SK-N-SH treated with all-trans-retinoic acid at 6 μM for 48 hours (cell line): ENCODE measurements around the gene ATXN3.

Source experiments
- ATAC-seq: fragments of 200-7000 bp; cut with Tn5 transposase; 3 replicates; pipeline ENCODE4 v1.9.1; 2020; ENCODE audit warnings: mild to moderate bottlenecking, moderate library complexity
- BACH2 ChIP-seq: fragments of 250-450 bp; sonication (Bioruptor Pico); IDR thresholded peaks from 2 replicates; pipeline ENCODE4 v1.9.0; 2021; ENCODE audit warnings: mild to moderate bottlenecking, borderline replicate concordance
- ESRRG ChIP-seq: fragments of 250-450 bp; sonication (Bioruptor Pico); IDR thresholded peaks from 2 replicates; pipeline ENCODE4 v1.6.1; 2021; ENCODE audit warnings: mild to moderate bottlenecking
- ISL1 ChIP-seq: fragments of 250-450 bp; sonication (Bioruptor Pico); IDR thresholded peaks from 2 replicates; pipeline ENCODE4 v2.1.2; 2022; ENCODE audit warnings: mild to moderate bottlenecking, moderate library complexity
- RARB ChIP-seq: fragments of 250-450 bp; sonication (Bioruptor Pico); IDR thresholded peaks from 2 replicates; pipeline ENCODE4 v1.8.0; 2021; ENCODE audit warnings: mild to moderate bottlenecking, moderate library complexity
- SNAI2 ChIP-seq: fragments of 250-450 bp; sonication (Bioruptor Pico); IDR thresholded peaks from 2 replicates; pipeline ENCODE4 v1.5.0; 2020; ENCODE audit warnings: mild to moderate bottlenecking, moderate library complexity
- TCF4 ChIP-seq: fragments of 250-450 bp; sonication (Bioruptor Pico); IDR thresholded peaks from 2 replicates; pipeline ENCODE4 v1.8.0; 2021; ENCODE audit warnings: mild to moderate bottlenecking, moderate library complexity, borderline replicate concordance
- TOX ChIP-seq: fragments of 250-450 bp; sonication (Bioruptor Pico); IDR thresholded peaks from 2 replicates; pipeline ENCODE4 v1.8.0; 2021; ENCODE audit warnings: mild to moderate bottlenecking, moderate library complexity, borderline replicate concordance
- ZC3H10 ChIP-seq: fragments of 250-450 bp; sonication (Bioruptor Pico); IDR thresholded peaks from 2 replicates; pipeline ENCODE4 v1.5.1; 2021; ENCODE audit warnings: mild to moderate bottlenecking, moderate library complexity
- ZFP3 ChIP-seq: fragments of 250-450 bp; sonication (Bioruptor Pico); IDR thresholded peaks from 2 replicates; pipeline ENCODE4 v1.5.0; 2020; ENCODE audit warnings: mild to moderate bottlenecking, moderate library complexity
- ZFP30 ChIP-seq: fragments of 450-650 bp; formaldehyde crosslinking; IDR thresholded peaks from 2 replicates; pipeline ENCODE4 v1.5.0; 2022; ENCODE audit warnings: mild to moderate bottlenecking, moderate library complexity
- ZNF565 ChIP-seq: fragments of 450-650 bp; formaldehyde crosslinking; conservative IDR thresholded peaks from 2 replicates; pipeline ENCODE4 v1.5.0; 2020; ENCODE audit warnings: low read depth, mild to moderate bottlenecking, moderate library complexity
- ZNF70 ChIP-seq: fragments of 450-650 bp; formaldehyde crosslinking; IDR thresholded peaks from 2 replicates; pipeline ENCODE4 v1.5.0; 2020; ENCODE audit warnings: mild to moderate bottlenecking, moderate library complexity
- ZNF8 ChIP-seq: fragments of 450-650 bp; formaldehyde crosslinking; IDR thresholded peaks from 2 replicates; pipeline ENCODE4 v1.5.0; 2020; ENCODE audit warnings: mild to moderate bottlenecking, moderate library complexity
- TF ChIP-seq, protein P1 (sequence below): fragments of 250-450 bp; sonication (Bioruptor Pico); IDR thresholded peaks from 2 replicates; pipeline ENCODE4 v1.8.0; 2020; ENCODE audit warnings: mild to moderate bottlenecking, moderate library complexity, borderline replicate concordance
- TF ChIP-seq, protein P2 (sequence below): fragments of 250-450 bp; sonication (Bioruptor Pico); IDR thresholded peaks from 2 replicates; pipeline ENCODE4 v1.5.0; 2020; ENCODE audit warnings: mild to moderate bottlenecking, moderate library complexity
- TF ChIP-seq, protein P3 (sequence below): fragments of 250-450 bp; sonication (Bioruptor Pico); IDR thresholded peaks from 2 replicates; pipeline ENCODE4 v1.5.1; 2020; ENCODE audit warnings: low read depth, mild to moderate bottlenecking, moderate library complexity
- TF ChIP-seq, protein P4 (sequence below): fragments of 250-450 bp; sonication (Bioruptor Pico); IDR thresholded peaks from 2 replicates; pipeline ENCODE4 v1.8.0; 2021; ENCODE audit warnings: low read depth, mild to moderate bottlenecking, moderate library complexity, borderline replicate concordance

ATXN3 gene

GRCh38 chr14:92106143-92106926 is at the start of gene ATXN3:
ATXN3 (minus strand) TSS chr14:92106582; CDS start chr14:92106552, 30 bp downstream.
- ATAC-seq: peak; percentile 95
- TF ChIP-seq ISL1 (no peak), ZNF70 (CRISPR knock-in tag) (peak; percentile 43; the same call in 1 of the 2 replicates), ZC3H10 (CRISPR knock-in tag) (no peak)
- TF ChIP-seq, protein P1, sequence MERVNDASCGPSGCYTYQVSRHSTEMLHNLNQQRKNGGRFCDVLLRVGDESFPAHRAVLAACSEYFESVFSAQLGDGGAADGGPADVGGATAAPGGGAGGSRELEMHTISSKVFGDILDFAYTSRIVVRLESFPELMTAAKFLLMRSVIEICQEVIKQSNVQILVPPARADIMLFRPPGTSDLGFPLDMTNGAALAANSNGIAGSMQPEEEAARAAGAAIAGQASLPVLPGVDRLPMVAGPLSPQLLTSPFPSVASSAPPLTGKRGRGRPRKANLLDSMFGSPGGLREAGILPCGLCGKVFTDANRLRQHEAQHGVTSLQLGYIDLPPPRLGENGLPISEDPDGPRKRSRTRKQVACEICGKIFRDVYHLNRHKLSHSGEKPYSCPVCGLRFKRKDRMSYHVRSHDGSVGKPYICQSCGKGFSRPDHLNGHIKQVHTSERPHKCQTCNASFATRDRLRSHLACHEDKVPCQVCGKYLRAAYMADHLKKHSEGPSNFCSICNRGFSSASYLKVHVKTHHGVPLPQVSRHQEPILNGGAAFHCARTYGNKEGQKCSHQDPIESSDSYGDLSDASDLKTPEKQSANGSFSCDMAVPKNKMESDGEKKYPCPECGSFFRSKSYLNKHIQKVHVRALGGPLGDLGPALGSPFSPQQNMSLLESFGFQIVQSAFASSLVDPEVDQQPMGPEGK (CRISPR knock-in tag): peak; percentile 92

DNA sequence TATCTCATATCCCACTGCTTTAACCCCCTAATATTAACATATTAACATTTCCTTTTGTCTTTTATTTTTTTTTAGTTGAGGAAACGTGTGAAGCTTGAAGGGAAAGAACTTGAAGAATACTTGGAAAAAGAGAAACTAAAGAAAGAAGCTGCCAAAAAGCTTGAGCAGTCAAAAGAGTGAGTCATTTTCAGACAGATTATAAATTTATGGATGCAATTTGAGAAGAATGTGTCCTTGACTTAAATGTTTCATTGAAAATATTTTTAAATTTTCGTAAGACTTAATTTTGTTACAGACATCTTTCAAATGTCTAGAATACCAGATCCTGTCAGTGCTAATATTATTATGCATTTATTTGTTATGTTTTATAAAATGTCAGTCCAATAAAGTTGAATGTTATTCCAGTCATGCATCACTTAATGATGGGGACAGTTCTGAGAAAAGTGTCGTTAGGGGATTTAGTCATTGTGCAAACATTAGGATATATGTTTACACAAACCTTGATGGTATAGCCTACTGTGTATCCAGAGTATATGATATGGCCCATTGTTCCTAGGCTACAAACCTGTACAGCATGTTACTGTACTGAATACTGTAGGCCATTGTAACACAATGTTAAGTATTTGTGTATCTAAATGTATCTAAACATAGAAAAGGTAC is 48.0 kb upstream of the ATXN3 start:
- peak; percentile 60 for ATAC-seq
- TF ChIP-seq ISL1 (peak; percentile 97), ZFP30 (CRISPR knock-in tag) (no peak)

DNA sequence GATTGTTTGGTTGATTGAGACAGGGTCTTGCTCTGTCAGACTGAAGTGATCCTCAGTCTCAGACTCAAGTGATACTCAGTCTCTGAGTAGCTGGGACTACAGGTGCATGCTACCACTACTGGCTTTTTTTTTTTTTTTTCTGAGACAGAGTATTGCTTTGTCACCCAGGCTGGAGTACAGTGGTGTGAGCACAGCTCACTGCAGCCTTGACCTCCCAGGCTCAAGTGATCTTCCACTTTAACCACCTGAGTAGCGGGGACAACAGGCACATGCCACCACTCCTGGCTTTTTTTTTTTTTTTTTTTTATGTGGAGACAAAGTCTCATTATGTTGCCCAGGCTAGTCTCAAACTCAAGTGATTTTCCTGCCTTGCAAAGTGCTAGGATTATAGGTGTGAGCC is 47.2 kb upstream of the ATXN3 start:
- TF ChIP-seq, protein P2, sequence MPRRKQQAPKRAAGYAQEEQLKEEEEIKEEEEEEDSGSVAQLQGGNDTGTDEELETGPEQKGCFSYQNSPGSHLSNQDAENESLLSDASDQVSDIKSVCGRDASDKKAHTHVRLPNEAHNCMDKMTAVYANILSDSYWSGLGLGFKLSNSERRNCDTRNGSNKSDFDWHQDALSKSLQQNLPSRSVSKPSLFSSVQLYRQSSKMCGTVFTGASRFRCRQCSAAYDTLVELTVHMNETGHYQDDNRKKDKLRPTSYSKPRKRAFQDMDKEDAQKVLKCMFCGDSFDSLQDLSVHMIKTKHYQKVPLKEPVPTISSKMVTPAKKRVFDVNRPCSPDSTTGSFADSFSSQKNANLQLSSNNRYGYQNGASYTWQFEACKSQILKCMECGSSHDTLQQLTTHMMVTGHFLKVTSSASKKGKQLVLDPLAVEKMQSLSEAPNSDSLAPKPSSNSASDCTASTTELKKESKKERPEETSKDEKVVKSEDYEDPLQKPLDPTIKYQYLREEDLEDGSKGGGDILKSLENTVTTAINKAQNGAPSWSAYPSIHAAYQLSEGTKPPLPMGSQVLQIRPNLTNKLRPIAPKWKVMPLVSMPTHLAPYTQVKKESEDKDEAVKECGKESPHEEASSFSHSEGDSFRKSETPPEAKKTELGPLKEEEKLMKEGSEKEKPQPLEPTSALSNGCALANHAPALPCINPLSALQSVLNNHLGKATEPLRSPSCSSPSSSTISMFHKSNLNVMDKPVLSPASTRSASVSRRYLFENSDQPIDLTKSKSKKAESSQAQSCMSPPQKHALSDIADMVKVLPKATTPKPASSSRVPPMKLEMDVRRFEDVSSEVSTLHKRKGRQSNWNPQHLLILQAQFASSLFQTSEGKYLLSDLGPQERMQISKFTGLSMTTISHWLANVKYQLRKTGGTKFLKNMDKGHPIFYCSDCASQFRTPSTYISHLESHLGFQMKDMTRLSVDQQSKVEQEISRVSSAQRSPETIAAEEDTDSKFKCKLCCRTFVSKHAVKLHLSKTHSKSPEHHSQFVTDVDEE (CRISPR knock-in tag): no peak

DNA sequence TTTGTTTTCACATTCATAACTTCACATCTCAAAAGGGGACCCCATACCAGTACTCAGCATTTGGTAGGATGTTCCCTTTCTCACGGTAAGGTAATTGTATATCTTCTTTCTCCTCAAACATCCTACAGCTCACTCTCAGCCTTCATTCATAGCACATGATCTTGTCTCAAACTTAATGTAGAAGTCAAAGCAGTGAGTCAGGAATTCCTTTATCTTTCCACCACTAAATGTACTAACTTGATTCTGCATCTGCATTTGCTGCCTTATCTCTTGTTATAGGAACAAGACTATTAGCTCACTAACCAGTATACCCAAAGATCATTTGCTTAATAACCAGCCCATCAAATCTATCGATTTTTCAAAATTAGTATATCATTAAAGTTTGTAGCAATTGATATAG is 38.3 kb upstream of the ATXN3 start:
- TF ChIP-seq ISL1: peak; percentile 54
- TF ChIP-seq ZFP3 (CRISPR knock-in tag): no peak
- peak; percentile 46; the same call in 2 of the 3 replicates for ATAC-seq

More for the DNA sequence above, 47.2 kb upstream of the ATXN3 start:
- ATAC-seq: no peak

GRCh38 chr14:92143962-92144361 is 37.6 kb upstream of the ATXN3 start:
- TF ChIP-seq ZNF70 (CRISPR knock-in tag): no peak
- no peak for TF ChIP-seq TCF4 (CRISPR knock-in tag)
- TF ChIP-seq RARB (CRISPR knock-in tag): no peak
- TF ChIP-seq ESRRG (CRISPR knock-in tag): no peak
- TF ChIP-seq, protein P3, sequence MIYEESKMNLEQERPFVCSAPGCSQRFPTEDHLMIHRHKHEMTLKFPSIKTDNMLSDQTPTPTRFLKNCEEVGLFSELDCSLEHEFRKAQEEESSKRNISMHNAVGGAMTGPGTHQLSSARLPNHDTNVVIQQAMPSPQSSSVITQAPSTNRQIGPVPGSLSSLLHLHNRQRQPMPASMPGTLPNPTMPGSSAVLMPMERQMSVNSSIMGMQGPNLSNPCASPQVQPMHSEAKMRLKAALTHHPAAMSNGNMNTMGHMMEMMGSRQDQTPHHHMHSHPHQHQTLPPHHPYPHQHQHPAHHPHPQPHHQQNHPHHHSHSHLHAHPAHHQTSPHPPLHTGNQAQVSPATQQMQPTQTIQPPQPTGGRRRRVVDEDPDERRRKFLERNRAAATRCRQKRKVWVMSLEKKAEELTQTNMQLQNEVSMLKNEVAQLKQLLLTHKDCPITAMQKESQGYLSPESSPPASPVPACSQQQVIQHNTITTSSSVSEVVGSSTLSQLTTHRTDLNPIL: no peak
- TF ChIP-seq, protein P4, sequence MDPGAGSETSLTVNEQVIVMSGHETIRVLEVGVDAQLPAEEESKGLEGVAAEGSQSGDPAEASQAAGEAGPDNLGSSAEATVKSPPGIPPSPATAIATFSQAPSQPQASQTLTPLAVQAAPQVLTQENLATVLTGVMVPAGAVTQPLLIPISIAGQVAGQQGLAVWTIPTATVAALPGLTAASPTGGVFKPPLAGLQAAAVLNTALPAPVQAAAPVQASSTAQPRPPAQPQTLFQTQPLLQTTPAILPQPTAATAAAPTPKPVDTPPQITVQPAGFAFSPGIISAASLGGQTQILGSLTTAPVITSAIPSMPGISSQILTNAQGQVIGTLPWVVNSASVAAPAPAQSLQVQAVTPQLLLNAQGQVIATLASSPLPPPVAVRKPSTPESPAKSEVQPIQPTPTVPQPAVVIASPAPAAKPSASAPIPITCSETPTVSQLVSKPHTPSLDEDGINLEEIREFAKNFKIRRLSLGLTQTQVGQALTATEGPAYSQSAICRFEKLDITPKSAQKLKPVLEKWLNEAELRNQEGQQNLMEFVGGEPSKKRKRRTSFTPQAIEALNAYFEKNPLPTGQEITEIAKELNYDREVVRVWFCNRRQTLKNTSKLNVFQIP (CRISPR knock-in tag): no peak
- no peak for TF ChIP-seq ZNF8 (CRISPR knock-in tag)
- TF ChIP-seq TOX (CRISPR knock-in tag): no peak
- TF ChIP-seq BACH2 (CRISPR knock-in tag): no peak
- no peak for TF ChIP-seq ZC3H10 (CRISPR knock-in tag)
- TF ChIP-seq ZFP3 (CRISPR knock-in tag): no peak
- TF ChIP-seq, protein P1 (CRISPR knock-in tag): no peak
- no peak for TF ChIP-seq ISL1
- TF ChIP-seq ZNF565 (CRISPR knock-in tag): no peak
- TF ChIP-seq ZFP30 (CRISPR knock-in tag): no peak
- no peak for TF ChIP-seq SNAI2 (CRISPR knock-in tag)
- ATAC-seq: no peak
